Chondrocyte (in vitro differentiated cells): Measurements from ENCODE around the gene SEMA6A. TPM values are rescaled to one million over a fixed set of nuclear protein-coding genes. Genes with fewer than 3 reads are reported as not detected.
"Not testable (repeated sequence)": the region's sequence is repeated elsewhere in the genome, so short reads cannot be mapped to it uniquely, and the experiment has no call there.

Source experiments
- DNase-seq: peaks from one replicate; pipeline ENCODE4 v3.0.0; 2021; ENCODE audit warnings: mixed read lengths, low spot score
- H3K27ac Mint-ChIP-seq: one replicate; pipeline ENCODE4 v1.8.0; 2021; ENCODE audit warnings: mild to moderate bottlenecking, moderate library complexity, mixed read lengths; ENCODE audit not compliant: unreplicated experiment
- H3K27me3 Mint-ChIP-seq: 2 replicates; pipeline ENCODE4 v1.8.0; 2021; ENCODE audit warnings: low read depth, mixed read lengths
- H3K36me3 Mint-ChIP-seq: 2 replicates; pipeline ENCODE4 v1.8.0; 2021; ENCODE audit warnings: low read depth, mixed read lengths
- H3K4me1 Mint-ChIP-seq: 2 replicates; pipeline ENCODE4 v1.8.0; 2021; ENCODE audit warnings: low read depth, mild to moderate bottlenecking, mixed read lengths
- H3K4me3 Mint-ChIP-seq: one replicate; pipeline ENCODE4 v1.8.0; 2021; ENCODE audit warnings: mild to moderate bottlenecking, moderate library complexity, mixed read lengths; ENCODE audit not compliant: unreplicated experiment
- H3K9me3 Mint-ChIP-seq: 2 replicates; pipeline ENCODE4 v1.8.0; 2021; ENCODE audit warnings: low read depth, mixed read lengths
- CTCF ChIP-seq: fragments of 200-600 bp; sonication (generic); IDR thresholded peaks from 2 replicates; pipeline ENCODE4 v1.5.0; 2021; ENCODE audit warnings: antibody characterized with exemption, mild to moderate bottlenecking, moderate library complexity
- total RNA-seq: library from RNA; stranded (reverse); gene quantifications from 3 replicates; pipeline ENCODE4 v1.2.1, GENCODE V29; 2021

The SEMA6A gene
- total RNA-seq, 1 donor from 2014 or later: 3.9 TPM

- no peaks in the 10 kb centered on the region for H3K9me3 Mint-ChIP-seq
- peaks cover 8% of the 10 kb centered on the region for H3K4me1 Mint-ChIP-seq
- H3K27ac Mint-ChIP-seq: no peak overlapping the region
- TF ChIP-seq CTCF: no peak
- H3K36me3 Mint-ChIP-seq: no peaks in the 10 kb centered on the region
- DNase-seq: no peak
- no peak overlapping the region for H3K4me3 Mint-ChIP-seq
- no peaks in the 10 kb centered on the region for H3K27me3 Mint-ChIP-seq
These were observed 45.9 kb downstream of the SEMA6A start for GRCh38 chr5:116528519-116529234.

- TF ChIP-seq CTCF: no peak
- Mint-ChIP-seq H3K27ac (no peak overlapping the region), H3K9me3 (no peaks in the 10 kb centered on the region), H3K27me3 (no peaks in the 10 kb centered on the region), H3K4me1 (no peaks in the 10 kb centered on the region), H3K4me3 (no peak overlapping the region), H3K36me3 (no peaks in the 10 kb centered on the region)
- DNase-seq: no peak
These were observed 47.0 kb downstream of the SEMA6A start for GRCh38 chr5:116527582-116527981.

GRCh38 chr5:116525674-116526073, 48.9 kb downstream of the SEMA6A start:
- no peaks in the 10 kb centered on the region for H3K9me3 Mint-ChIP-seq
- no peaks in the 10 kb centered on the region for H3K4me1 Mint-ChIP-seq
- no peak for TF ChIP-seq CTCF
- no peaks in the 10 kb centered on the region for H3K36me3 Mint-ChIP-seq
- H3K27ac Mint-ChIP-seq: no peak overlapping the region
- H3K4me3 Mint-ChIP-seq: no peak overlapping the region
- H3K27me3 Mint-ChIP-seq: no peaks in the 10 kb centered on the region
- DNase-seq: no peak

GRCh38 chr5:116524966-116525365, 49.7 kb downstream of the SEMA6A start:
- H3K9me3 Mint-ChIP-seq: no peaks in the 10 kb centered on the region
- DNase-seq: no peak
- H3K27ac Mint-ChIP-seq: no peak overlapping the region
- H3K4me3 Mint-ChIP-seq: no peak overlapping the region
- no peak for TF ChIP-seq CTCF
- H3K4me1 Mint-ChIP-seq: no peaks in the 10 kb centered on the region
- H3K36me3 Mint-ChIP-seq: no peaks in the 10 kb centered on the region
- H3K27me3 Mint-ChIP-seq: no peaks in the 10 kb centered on the region

- Mint-ChIP-seq H3K4me1 (no peaks in the 10 kb centered on the region), H3K36me3 (no peaks in the 10 kb centered on the region)
- TF ChIP-seq CTCF: no peak
These were observed 50.3 kb downstream of the SEMA6A start for GRCh38 chr5:116524051-116524904.

GRCh38 chr5:116523182-116523581, 51.4 kb downstream of the SEMA6A start:
- H3K36me3 Mint-ChIP-seq, H3K4me3 Mint-ChIP-seq, H3K27ac Mint-ChIP-seq, H3K27me3 Mint-ChIP-seq, H3K4me1 Mint-ChIP-seq, DNase-seq, H3K9me3 Mint-ChIP-seq: not testable (repeated sequence)

More at GRCh38 chr5:116524051-116524904, 50.3 kb downstream of the SEMA6A start:
- H3K4me3 Mint-ChIP-seq: no peak overlapping the region
- DNase-seq: no peak
- no peak overlapping the region for H3K27ac Mint-ChIP-seq
- H3K27me3 Mint-ChIP-seq: no peaks in the 10 kb centered on the region
- H3K9me3 Mint-ChIP-seq: no peaks in the 10 kb centered on the region
